ENCODE results near the gene PAF1.

Gene PAF1

GRCh38 chr19:39347332-39348164 lies 43.4 kb downstream of the PAF1 start:
- no peak for DNase-seq
- H2AFZ ChIP-seq (ENCODE audit: low read depth, low read length), result no peak overlapping the region
- ATAC-seq (ENCODE audit: insufficient read depth, low read depth), result no peak
- H3K27me3 ChIP-seq (ENCODE audit: insufficient read depth, low read length, poor library complexity), result no peaks in the 10 kb centered on the region
- H3K9me3 ChIP-seq (ENCODE audit: insufficient read depth, low read length, severe bottlenecking), result no peaks in the 10 kb centered on the region
- H3K4me1 ChIP-seq (ENCODE audit: insufficient read depth, low read length), result peaks cover 38% of the 10 kb centered on the region
- no peak overlapping the region for H3K4me3 ChIP-seq (ENCODE audit: low read depth in 1 of 2, low read length in 2 of 2)
- peaks cover 68% of the 10 kb centered on the region for H4K20me1 ChIP-seq (ENCODE audit: insufficient read depth, low read length)
- no peak overlapping the region for H3K9ac ChIP-seq (ENCODE audit: low read depth, low read length)
- H3K27ac ChIP-seq (ENCODE audit: low read length), result no peak overlapping the region
- no peak for TF ChIP-seq EZH2 (IDR thresholded peaks at IDR 0.05; ENCODE audit: borderline replicate concordance, low read depth, low read length, severe bottlenecking)
- no peak for TF ChIP-seq CTCF (IDR thresholded peaks at IDR 0.05; ENCODE audit: borderline replicate concordance, extremely low read depth, low read length, poor library complexity, severe bottlenecking)
- H3K4me2 ChIP-seq (ENCODE audit: insufficient read depth, low read length), result no peak overlapping the region
- H3K36me3 ChIP-seq (ENCODE audit: insufficient read depth, low read length), result peaks cover 65% of the 10 kb centered on the region
- peaks cover 94% of the 10 kb centered on the region for H3K79me2 ChIP-seq (ENCODE audit: insufficient read depth, low read length)

GRCh38 chr19:39345956-39346355 lies 45.0 kb downstream of the PAF1 start:
- DNase-seq (no peak), ATAC-seq (ENCODE audit: insufficient read depth, low read depth) (no peak)
- Histone ChIP-seq H4K20me1 (ENCODE audit: insufficient read depth, low read length) (peaks cover 60% of the 10 kb centered on the region), H3K9me3 (ENCODE audit: insufficient read depth, low read length, severe bottlenecking) (no peaks in the 10 kb centered on the region), H2AFZ (ENCODE audit: low read depth, low read length) (no peak overlapping the region), H3K27ac (ENCODE audit: low read length) (no peak overlapping the region), H3K4me3 (ENCODE audit: low read depth in 1 of 2, low read length in 2 of 2) (no peak overlapping the region), H3K27me3 (ENCODE audit: insufficient read depth, low read length, poor library complexity) (no peaks in the 10 kb centered on the region), H3K79me2 (ENCODE audit: insufficient read depth, low read length) (peaks cover 90% of the 10 kb centered on the region), H3K4me2 (ENCODE audit: insufficient read depth, low read length) (peak overlapping the region; percentile 76), H3K9ac (ENCODE audit: low read depth, low read length) (no peak overlapping the region), H3K36me3 (ENCODE audit: insufficient read depth, low read length) (peaks cover 50% of the 10 kb centered on the region), H3K4me1 (ENCODE audit: insufficient read depth, low read length) (peaks cover 39% of the 10 kb centered on the region)
- no peak for TF ChIP-seq CTCF (IDR thresholded peaks at IDR 0.05; ENCODE audit: borderline replicate concordance, extremely low read depth, low read length, poor library complexity, severe bottlenecking)
- TF ChIP-seq EZH2 (IDR thresholded peaks at IDR 0.05; ENCODE audit: borderline replicate concordance, low read depth, low read length, severe bottlenecking), result no peak

GRCh38 chr19:39342647-39343305 lies 48.1 kb downstream of the PAF1 start:
- ATAC-seq (ENCODE audit: insufficient read depth, low read depth) (no peak), DNase-seq (no peak)
- Histone ChIP-seq H3K4me3 (ENCODE audit: low read depth in 1 of 2, low read length in 2 of 2) (peak overlapping the region; percentile 69 to 73; a peak in 3 of 4 replicates), H3K9ac (ENCODE audit: low read depth, low read length) (peak overlapping the region; percentile 77), H3K4me2 (ENCODE audit: insufficient read depth, low read length) (peak overlapping the region; percentile 76), H3K36me3 (ENCODE audit: insufficient read depth, low read length) (peaks cover 24% of the 10 kb centered on the region), H2AFZ (ENCODE audit: low read depth, low read length) (peak overlapping the region; percentile 19; the same call in 1 of the 2 replicates), H3K9me3 (ENCODE audit: insufficient read depth, low read length, severe bottlenecking) (no peaks in the 10 kb centered on the region), H4K20me1 (ENCODE audit: insufficient read depth, low read length) (peaks cover 46% of the 10 kb centered on the region), H3K27me3 (ENCODE audit: insufficient read depth, low read length, poor library complexity) (no peaks in the 10 kb centered on the region), H3K4me1 (ENCODE audit: insufficient read depth, low read length) (peaks cover 53% of the 10 kb centered on the region), H3K27ac (ENCODE audit: low read length) (peak overlapping the region; percentile 58), H3K79me2 (ENCODE audit: insufficient read depth, low read length) (peaks cover 75% of the 10 kb centered on the region)
- no peak for TF ChIP-seq EZH2 (IDR thresholded peaks at IDR 0.05; ENCODE audit: borderline replicate concordance, low read depth, low read length, severe bottlenecking)
- TF ChIP-seq CTCF (IDR thresholded peaks at IDR 0.05; ENCODE audit: borderline replicate concordance, extremely low read depth, low read length, poor library complexity, severe bottlenecking), result no peak

Data from DND-41 (cell line).